Measurements from ENCODE around the gene MT1H. TPM values are rescaled to one million over a fixed set of nuclear protein-coding genes. Genes with fewer than 3 reads are reported as not detected.

Gene MT1H
- total RNA-seq, 3 donors from 2014 or later: not detected

GRCh38 chr16:56629531-56629930, 40.1 kb upstream of the MT1H start:
- Histone ChIP-seq H3K9me3 (no peaks in the 10 kb centered on the region), H3K36me3 (no peaks in the 10 kb centered on the region), H3K27ac (peak overlapping the region; percentile 40 to 41), H3K4me3 (no peak overlapping the region), H3K27me3 (no peaks in the 10 kb centered on the region), H3K4me1 (no peaks in the 10 kb centered on the region)
- intact Hi-C loops (cut with DNase I; ENCODE audit: low total_unique reads): no loop called here
- no peak for DNase-seq (ENCODE audit: low spot score in 2 of 2)
- TF ChIP-seq, protein P1, sequence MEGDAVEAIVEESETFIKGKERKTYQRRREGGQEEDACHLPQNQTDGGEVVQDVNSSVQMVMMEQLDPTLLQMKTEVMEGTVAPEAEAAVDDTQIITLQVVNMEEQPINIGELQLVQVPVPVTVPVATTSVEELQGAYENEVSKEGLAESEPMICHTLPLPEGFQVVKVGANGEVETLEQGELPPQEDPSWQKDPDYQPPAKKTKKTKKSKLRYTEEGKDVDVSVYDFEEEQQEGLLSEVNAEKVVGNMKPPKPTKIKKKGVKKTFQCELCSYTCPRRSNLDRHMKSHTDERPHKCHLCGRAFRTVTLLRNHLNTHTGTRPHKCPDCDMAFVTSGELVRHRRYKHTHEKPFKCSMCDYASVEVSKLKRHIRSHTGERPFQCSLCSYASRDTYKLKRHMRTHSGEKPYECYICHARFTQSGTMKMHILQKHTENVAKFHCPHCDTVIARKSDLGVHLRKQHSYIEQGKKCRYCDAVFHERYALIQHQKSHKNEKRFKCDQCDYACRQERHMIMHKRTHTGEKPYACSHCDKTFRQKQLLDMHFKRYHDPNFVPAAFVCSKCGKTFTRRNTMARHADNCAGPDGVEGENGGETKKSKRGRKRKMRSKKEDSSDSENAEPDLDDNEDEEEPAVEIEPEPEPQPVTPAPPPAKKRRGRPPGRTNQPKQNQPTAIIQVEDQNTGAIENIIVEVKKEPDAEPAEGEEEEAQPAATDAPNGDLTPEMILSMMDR (IDR thresholded peaks at IDR 0.05): no peak
- TF ChIP-seq POLR2AphosphoS5 (IDR thresholded peaks at IDR 0.05): no peak
- TF ChIP-seq POLR2A (IDR thresholded peaks at IDR 0.05): no peak

DNA sequence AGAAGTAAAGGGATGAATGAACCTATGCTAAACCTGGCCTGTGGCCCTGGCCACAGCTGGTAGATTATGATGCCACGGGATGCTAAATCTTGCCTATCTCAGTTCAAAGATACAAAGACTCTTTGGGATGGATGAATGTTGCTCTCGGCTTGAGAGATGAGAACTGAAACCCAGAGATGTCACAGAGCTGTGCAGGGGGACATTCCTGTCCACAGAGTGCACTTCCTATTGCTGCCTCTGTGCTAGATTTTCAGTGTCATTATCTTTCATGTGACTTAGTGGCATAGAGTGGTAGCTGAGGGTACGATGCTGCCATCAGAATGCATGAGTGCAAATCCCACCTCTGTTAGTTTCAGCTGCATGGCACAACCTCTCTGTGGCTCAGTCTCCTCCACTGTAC, 39.5 kb upstream of the MT1H start:
- H3K27ac ChIP-seq: no peak overlapping the region
- no peaks in the 10 kb centered on the region for H3K27me3 ChIP-seq
- no peaks in the 10 kb centered on the region for H3K9me3 ChIP-seq
- H3K4me3 ChIP-seq: no peak overlapping the region
- intact Hi-C loops (cut with DNase I; ENCODE audit: low total_unique reads): no loop called here
- no peaks in the 10 kb centered on the region for H3K4me1 ChIP-seq
- DNase-seq (ENCODE audit: low spot score in 2 of 2): no peak
- no peaks in the 10 kb centered on the region for H3K36me3 ChIP-seq
- no peak for TF ChIP-seq POLR2A (IDR thresholded peaks at IDR 0.05)
- TF ChIP-seq POLR2AphosphoS5 (IDR thresholded peaks at IDR 0.05): no peak
- TF ChIP-seq, protein P1 (IDR thresholded peaks at IDR 0.05): no peak

GRCh38 chr16:56631197-56631596, 38.4 kb upstream of the MT1H start:
- no peaks in the 10 kb centered on the region for H3K36me3 ChIP-seq
- H3K27me3 ChIP-seq: no peaks in the 10 kb centered on the region
- no peak for TF ChIP-seq POLR2AphosphoS5 (IDR thresholded peaks at IDR 0.05)
- no peak for TF ChIP-seq POLR2A (IDR thresholded peaks at IDR 0.05)
- TF ChIP-seq, protein P1 (IDR thresholded peaks at IDR 0.05): no peak
- H3K4me3 ChIP-seq: peak overlapping the region in 2 of 3 donors; percentile 66 to 80
- H3K4me1 ChIP-seq: no peaks in the 10 kb centered on the region
- intact Hi-C loops (cut with DNase I; ENCODE audit: low total_unique reads): no loop called here
- no peaks in the 10 kb centered on the region for H3K9me3 ChIP-seq
- peak overlapping the region; percentile 77 to 86 for H3K27ac ChIP-seq
- DNase-seq (ENCODE audit: low spot score in 2 of 2): no peak

- TF ChIP-seq POLR2A (IDR thresholded peaks at IDR 0.05) (no peak), POLR2AphosphoS5 (IDR thresholded peaks at IDR 0.05) (no peak)
- TF ChIP-seq, protein P1 (IDR thresholded peaks at IDR 0.05): no peak
- Histone ChIP-seq H3K9me3 (no peaks in the 10 kb centered on the region), H3K36me3 (no peaks in the 10 kb centered on the region), H3K4me1 (no peaks in the 10 kb centered on the region), H3K27ac (peak overlapping the region; percentile 77 to 86), H3K4me3 (peak overlapping the region; percentile 56 to 80 (median 66)), H3K27me3 (no peaks in the 10 kb centered on the region)
- no peak for DNase-seq (ENCODE audit: low spot score in 2 of 2)
- intact Hi-C loops (cut with DNase I; ENCODE audit: low total_unique reads): no loop called here
Observed at GRCh38 chr16:56631832-56632155, 37.8 kb upstream of the MT1H start.

DNA sequence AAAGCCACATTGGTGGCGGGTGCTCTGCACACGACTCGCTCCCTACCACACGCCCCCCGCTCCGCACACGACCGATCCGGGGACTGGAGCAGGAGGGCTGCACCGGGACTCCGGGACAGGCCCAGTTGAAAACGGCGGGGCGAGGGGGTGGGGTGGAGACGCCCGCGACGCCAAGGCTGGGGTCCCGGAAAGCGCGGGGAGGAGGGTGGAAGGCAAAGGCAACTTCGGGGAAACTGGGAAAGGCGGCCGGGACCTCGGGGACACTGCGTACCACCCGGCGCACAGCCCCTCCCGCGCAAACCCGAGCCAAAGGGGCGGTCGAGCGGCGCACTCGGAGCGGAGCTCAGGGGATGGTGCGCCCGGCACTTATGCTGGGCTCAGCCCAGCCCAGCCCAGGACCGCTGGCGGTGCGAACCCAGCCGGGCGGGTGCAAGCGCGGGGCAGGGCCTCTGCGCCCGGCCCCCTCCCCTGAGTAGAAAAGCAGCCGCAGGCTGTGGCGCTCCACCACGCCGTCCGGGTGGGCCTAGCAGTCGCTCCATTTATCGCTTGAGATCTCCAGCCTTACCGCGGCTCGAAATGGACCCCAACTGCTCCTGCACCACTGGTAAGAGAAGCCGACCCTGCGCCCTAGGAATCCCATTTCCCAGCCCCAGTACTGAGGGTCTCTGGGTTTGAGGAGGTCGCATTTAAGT, 37.3 kb upstream of the MT1H start, which contains the start of gene MT1M:
TSS of gene MT1M (plus strand) at position 504 of the 692 bp plus-strand sequence. CDS start at position 577, 73 bp downstream.
- H3K36me3 ChIP-seq: no peaks in the 10 kb centered on the region
- TF ChIP-seq POLR2AphosphoS5 (IDR thresholded peaks at IDR 0.05): peak; percentile 14 to 76 (median 35)
- TF ChIP-seq, protein P1 (IDR thresholded peaks at IDR 0.05): no peak
- no peaks in the 10 kb centered on the region for H3K4me1 ChIP-seq
- no peaks in the 10 kb centered on the region for H3K27me3 ChIP-seq
- intact Hi-C loops (cut with DNase I; ENCODE audit: low total_unique reads): no loop called here
- DNase-seq (ENCODE audit: low spot score in 2 of 2): no peak
- no peaks in the 10 kb centered on the region for H3K9me3 ChIP-seq
- peak within 1 kb of the TSS; percentile 56 to 80 (median 66) for H3K4me3 ChIP-seq
- H3K27ac ChIP-seq: peak within 1 kb of the TSS; percentile 77 to 86

All from breast epithelium (tissue), 4 donors.